Measurements from ENCODE around the gene AARS2. TPM values are rescaled to one million over a fixed set of nuclear protein-coding genes. Genes with fewer than 3 reads are reported as not detected.
A peak's percentile ranks its signal among the peaks of the same experiment; 100 is the strongest.

The AARS2 gene
- total RNA-seq, 2 experiments from 2014 or later = 19.4 to 20.5 TPM

GRCh38 chr6:44284867-44285266 lies 28.3 kb downstream of the AARS2 start:
- no peak for ATAC-seq
- POLR2A ChIA-PET = no interaction called here
- Mint-ChIP-seq H3K27ac (no peak overlapping the region), H3K9me3 (ENCODE audit: insufficient read depth) (no peaks in the 10 kb centered on the region), H3K4me1 (ENCODE audit: low read depth) (no peaks in the 10 kb centered on the region), H3K27me3 (ENCODE audit: low read depth) (peaks cover 28% of the 10 kb centered on the region), H3K36me3 (ENCODE audit: low read depth) (no peaks in the 10 kb centered on the region), H3K4me3 (no peak overlapping the region)
- DNase-seq = no peak
- CTCF ChIA-PET = no interaction called here

- H3K36me3 Mint-ChIP-seq (ENCODE audit: low read depth) = no peaks in the 10 kb centered on the region
- H3K4me1 Mint-ChIP-seq (ENCODE audit: low read depth) = no peaks in the 10 kb centered on the region
- DNase-seq (no peak), ATAC-seq (no peak)
- ChIA-PET CTCF (no interaction called here), POLR2A (no interaction called here)
- no peaks in the 10 kb centered on the region for H3K9me3 Mint-ChIP-seq (ENCODE audit: insufficient read depth)
- no peak overlapping the region for H3K27ac Mint-ChIP-seq
- H3K27me3 Mint-ChIP-seq (ENCODE audit: low read depth) = peaks cover 30% of the 10 kb centered on the region
- no peak overlapping the region for H3K4me3 Mint-ChIP-seq
Observed at GRCh38 chr6:44284121-44284520, 29.0 kb downstream of the AARS2 start.

- Mint-ChIP-seq H3K9me3 (ENCODE audit: insufficient read depth) (no peaks in the 10 kb centered on the region), H3K27ac (no peak overlapping the region), H3K4me1 (ENCODE audit: low read depth) (no peaks in the 10 kb centered on the region), H3K4me3 (no peak overlapping the region), H3K36me3 (ENCODE audit: low read depth) (no peaks in the 10 kb centered on the region), H3K27me3 (ENCODE audit: low read depth) (peaks cover 42% of the 10 kb centered on the region)
- DNase-seq (no peak), ATAC-seq (no peak)
- POLR2A ChIA-PET = no interaction called here
- CTCF ChIA-PET = interaction anchor here (2.1 kb wide), 1 partner anchor 11 kb away, joined by 15 read pairs; no protein-coding TSS in a partner anchor
Observed at GRCh38 chr6:44278774-44279697, 34.1 kb downstream of the AARS2 start.

- Mint-ChIP-seq H3K4me3 (no peak overlapping the region), H3K27ac (no peak overlapping the region), H3K27me3 (ENCODE audit: low read depth) (peaks cover 46% of the 10 kb centered on the region), H3K36me3 (ENCODE audit: low read depth) (no peaks in the 10 kb centered on the region), H3K4me1 (ENCODE audit: low read depth) (no peaks in the 10 kb centered on the region), H3K9me3 (ENCODE audit: insufficient read depth) (no peaks in the 10 kb centered on the region)
- ChIA-PET CTCF (interaction anchor here (1.1 to 2.1 kb wide), 2 partner anchors 10 to 27 kb away, joined by 4 to 15 read pairs; no protein-coding TSS in a partner anchor), POLR2A (no interaction called here)
- ATAC-seq = no peak
- DNase-seq = no peak
Observed at GRCh38 chr6:44278315-44278714, 34.8 kb downstream of the AARS2 start.

- ATAC-seq (no peak), DNase-seq (no peak)
- Mint-ChIP-seq H3K27me3 (ENCODE audit: low read depth) (peaks cover 52% of the 10 kb centered on the region), H3K36me3 (ENCODE audit: low read depth) (no peaks in the 10 kb centered on the region), H3K4me3 (no peak overlapping the region), H3K9me3 (ENCODE audit: insufficient read depth) (no peaks in the 10 kb centered on the region), H3K4me1 (ENCODE audit: low read depth) (no peaks in the 10 kb centered on the region), H3K27ac (no peak overlapping the region)
- CTCF ChIA-PET = interaction anchor here (1.1 to 2.1 kb wide), 2 partner anchors 10 to 27 kb away, joined by 4 to 15 read pairs; no protein-coding TSS in a partner anchor
- POLR2A ChIA-PET = no interaction called here
Observed at GRCh38 chr6:44277763-44278162, 35.4 kb downstream of the AARS2 start.

- Mint-ChIP-seq H3K9me3 (ENCODE audit: insufficient read depth) (no peaks in the 10 kb centered on the region), H3K4me3 (no peak overlapping the region), H3K36me3 (ENCODE audit: low read depth) (no peaks in the 10 kb centered on the region), H3K27me3 (ENCODE audit: low read depth) (peaks cover 58% of the 10 kb centered on the region), H3K27ac (no peak overlapping the region), H3K4me1 (ENCODE audit: low read depth) (no peaks in the 10 kb centered on the region)
- no peak for ATAC-seq
- POLR2A ChIA-PET = interaction anchor here (0.8 kb wide), 1 partner anchor 608 kb away, joined by 3 read pairs; no protein-coding TSS in a partner anchor
- CTCF ChIA-PET = interaction anchor here (1.1 to 2.1 kb wide), 2 partner anchors 9 to 28 kb away, joined by 4 to 15 read pairs; no protein-coding TSS in a partner anchor
- no peak for DNase-seq
Observed at GRCh38 chr6:44276667-44277640, 36.2 kb downstream of the AARS2 start.

GRCh38 chr6:44275749-44276648 lies 37.1 kb downstream of the AARS2 start:
- no peaks in the 10 kb centered on the region for H3K9me3 Mint-ChIP-seq (ENCODE audit: insufficient read depth)
- CTCF ChIA-PET = interaction anchor here (0.7 to 1.0 kb wide), 3 partner anchors 12 to 95 kb away, joined by 3 to 4 read pairs (median 4); partner anchors contain the start of gene AARS2
- H3K27ac Mint-ChIP-seq = no peak overlapping the region
- no peaks in the 10 kb centered on the region for H3K36me3 Mint-ChIP-seq (ENCODE audit: low read depth)
- ATAC-seq = peak; percentile 70
- DNase-seq = peak; percentile 36
- H3K4me3 Mint-ChIP-seq = no peak overlapping the region
- peaks cover 2% of the 10 kb centered on the region for H3K4me1 Mint-ChIP-seq (ENCODE audit: low read depth)
- POLR2A ChIA-PET = interaction anchor here (0.8 kb wide), 2 partner anchors 28 to 607 kb away, joined by 3 read pairs; no protein-coding TSS in a partner anchor
- H3K27me3 Mint-ChIP-seq (ENCODE audit: low read depth) = peaks cover 67% of the 10 kb centered on the region

GRCh38 chr6:44275271-44275748 lies 37.8 kb downstream of the AARS2 start:
- peak; percentile 6 for ATAC-seq
- Mint-ChIP-seq H3K4me3 (no peak overlapping the region), H3K27ac (no peak overlapping the region), H3K9me3 (ENCODE audit: insufficient read depth) (no peaks in the 10 kb centered on the region), H3K36me3 (ENCODE audit: low read depth) (no peaks in the 10 kb centered on the region), H3K4me1 (ENCODE audit: low read depth) (peaks cover 3% of the 10 kb centered on the region), H3K27me3 (ENCODE audit: low read depth) (peaks cover 68% of the 10 kb centered on the region)
- POLR2A ChIA-PET = no interaction called here
- DNase-seq = no peak
- CTCF ChIA-PET = interaction anchor here (0.7 to 1.0 kb wide), 2 partner anchors 38 to 95 kb away, joined by 4 read pairs; partner anchors contain the start of gene AARS2

- Mint-ChIP-seq H3K27me3 (ENCODE audit: low read depth) (peaks cover 72% of the 10 kb centered on the region), H3K4me1 (ENCODE audit: low read depth) (peaks cover 13% of the 10 kb centered on the region), H3K4me3 (no peak overlapping the region), H3K9me3 (ENCODE audit: insufficient read depth) (no peaks in the 10 kb centered on the region), H3K36me3 (ENCODE audit: low read depth) (no peaks in the 10 kb centered on the region), H3K27ac (no peak overlapping the region)
- ChIA-PET CTCF (interaction anchor here (1.3 kb wide), 1 partner anchor 31 kb away, joined by 5 read pairs; no protein-coding TSS in a partner anchor), POLR2A (no interaction called here)
- ATAC-seq (no peak), DNase-seq (no peak)
Observed at GRCh38 chr6:44273617-44274016, 39.5 kb downstream of the AARS2 start.

GRCh38 chr6:44272999-44273566 lies 40.1 kb downstream of the AARS2 start:
- ChIA-PET POLR2A (interaction anchor here (1.2 kb wide), 1 partner anchor 26 kb away, joined by 5 read pairs; the partner anchor contains the start of gene HSP90AB1), CTCF (interaction anchor here (1.3 kb wide), 2 partner anchors 31 to 32 kb away, joined by 5 read pairs; no protein-coding TSS in a partner anchor)
- ATAC-seq (no peak), DNase-seq (no peak)
- Mint-ChIP-seq H3K4me3 (no peak overlapping the region), H3K4me1 (ENCODE audit: low read depth) (peaks cover 13% of the 10 kb centered on the region), H3K9me3 (ENCODE audit: insufficient read depth) (no peaks in the 10 kb centered on the region), H3K27ac (no peak overlapping the region), H3K27me3 (ENCODE audit: low read depth) (peaks cover 69% of the 10 kb centered on the region), H3K36me3 (ENCODE audit: low read depth) (no peaks in the 10 kb centered on the region)

Data from activated CD8-positive, alpha-beta T cell treated with anti-CD3 and anti-CD28 coated beads, Interleukin-2, amount 10 ng/mL, durations not matched to agents 7 days and 5 days (primary cell).